Esophagus muscularis mucosa (tissue), 4 donors: ENCODE results near the gene TRIM63.

Experiments
- CTCF ChIP-seq, 3 experiments: fragments of 200-600 bp in 2 of 3; fragments of 450-650 bp in 1 of 3; sonication (generic) in 2 of 3; IDR thresholded peaks; one replicate each; pipeline ENCODE4 v1.5.1; 2017 to 2019; ENCODE audit warnings: antibody characterized with exemption in 3 of 3, mild to moderate bottlenecking in 2 of 3, moderate library complexity in 1 of 3
- EP300 ChIP-seq: sonication (generic); formaldehyde crosslinking; IDR thresholded peaks from one replicate; pipeline ENCODE4 v1.6.1; 2017; ENCODE audit warnings: antibody characterized with exemption
- POLR2A ChIP-seq: fragments of 450-650 bp; IDR thresholded peaks from one replicate; pipeline ENCODE4 v1.6.1; 2017; ENCODE audit warnings: antibody characterized with exemption, moderate library complexity, mild to moderate bottlenecking, low read depth

DNA sequence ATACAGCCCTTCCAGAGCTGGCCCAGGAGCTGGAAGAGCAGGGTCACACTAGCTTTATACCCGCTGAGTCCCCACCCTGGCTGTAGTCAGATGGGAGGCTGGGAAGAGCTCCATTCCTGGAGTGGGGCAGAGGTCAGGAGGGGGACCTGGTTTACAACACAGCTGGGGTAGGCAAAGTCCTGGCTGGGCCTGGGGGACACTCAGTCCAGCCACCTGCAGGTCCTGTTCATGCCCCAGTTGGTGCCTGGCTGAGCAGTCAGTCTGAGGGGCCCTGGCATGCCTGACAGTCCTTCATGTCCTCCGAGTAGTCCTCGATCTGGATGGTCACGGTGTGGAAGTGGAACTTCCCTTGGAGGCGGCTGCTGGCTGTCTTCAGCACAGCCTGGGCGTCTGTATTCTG lies 28.5 kb downstream of the TRIM63 start:
- no peak for TF ChIP-seq CTCF (IDR thresholded peaks at IDR 0.05)
- TF ChIP-seq POLR2A = no peak
- no peak for TF ChIP-seq EP300
